NT2/D1 (cell line): ENCODE results near the gene ROMO1.

ENCODE experiments used
- SUZ12 ChIP-seq: IDR thresholded peaks from 2 replicates; pipeline ENCODE4 v1.6.1; 2011; ENCODE audit not compliant: insufficient read length, insufficient read depth; ENCODE audit errors: extremely low read depth
- YY1 ChIP-seq: IDR thresholded peaks from 2 replicates; pipeline ENCODE4 v1.6.1; 2011; ENCODE audit not compliant: insufficient read length, insufficient read depth
- ZNF274 ChIP-seq: IDR thresholded peaks from 2 replicates; pipeline ENCODE4 v1.6.1; 2011; ENCODE audit warnings: mild to moderate bottlenecking, low read depth, low read length

GRCh38 chr20:35743693-35744491 lies 44.7 kb downstream of the ROMO1 start:
- TF ChIP-seq YY1 = no peak
- no peak for TF ChIP-seq SUZ12
- no peak for TF ChIP-seq ZNF274
